ENCODE data around the gene ZBTB7C.

- no peak for TF ChIP-seq CTCF (conservative IDR thresholded peaks at IDR 0.05; ENCODE audit: low read depth, low read length)
- no peak for TF ChIP-seq EZH2 (IDR thresholded peaks at IDR 0.05; ENCODE audit: borderline replicate concordance, low read depth, low read length, poor library complexity, severe bottlenecking)
These were observed 205.1 kb downstream of the ZBTB7C start for GRCh38 chr18:48203961-48204666.
